GM18519 (cell line): Measurements from ENCODE around the gene WNK4.

ENCODE experiments used
- ATAC-seq: cut with Tn5 transposase; IDR thresholded peaks from one replicate; pipeline ENCODE4 v1.9.1; 2021; ENCODE audit warnings: mild to moderate bottlenecking, moderate library complexity; ENCODE audit not compliant: unreplicated experiment, low FRiP score

The WNK4 gene

DNA sequence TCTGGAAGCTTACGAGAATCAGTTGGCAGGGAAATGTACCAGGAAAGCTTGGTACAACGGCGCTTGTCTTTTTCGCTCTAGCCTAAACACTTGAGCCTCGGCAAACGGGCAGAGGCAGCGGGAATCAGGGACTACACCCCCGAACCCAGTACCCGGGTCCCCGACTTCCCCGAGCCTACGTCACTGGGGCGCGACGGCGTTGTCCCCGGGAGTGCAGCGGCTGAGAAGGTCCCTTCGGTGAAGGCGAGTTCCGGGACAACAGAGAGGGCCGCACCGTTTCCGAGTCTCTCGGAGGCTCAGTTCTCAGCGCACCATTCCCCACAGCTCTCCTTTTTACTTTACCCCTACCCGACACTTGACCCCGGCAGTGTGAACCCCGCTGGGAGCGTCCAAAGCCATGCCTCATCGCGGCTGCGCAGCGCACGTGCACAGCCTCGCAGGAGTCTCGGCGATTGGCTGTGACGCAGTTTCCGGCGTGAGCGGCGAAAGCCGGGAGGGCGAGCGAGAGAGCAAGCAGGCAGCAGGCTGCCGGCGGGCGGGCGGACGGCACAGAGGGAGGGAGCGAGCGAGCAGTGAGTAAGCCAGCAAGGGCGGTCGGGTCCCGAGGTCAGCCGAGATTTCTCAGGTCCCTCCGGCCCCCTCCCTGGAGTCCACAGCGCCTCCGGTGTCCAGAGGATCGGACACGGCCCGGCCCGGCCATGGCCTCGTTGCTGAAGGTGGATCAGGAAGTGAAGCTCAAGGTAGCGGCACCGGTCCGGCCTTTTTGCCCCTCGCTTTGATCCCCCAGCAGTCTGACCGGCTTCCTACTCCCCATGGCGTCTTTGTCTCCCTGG, 52.7 kb downstream of the WNK4 start, which contains the start of gene PSME3:
Gene PSME3, plus strand, starts transcription at position 464 of the 833 bp plus-strand sequence. Its CDS starts 235 bp downstream, at position 699.
- ATAC-seq = peak; percentile 76

DNA sequence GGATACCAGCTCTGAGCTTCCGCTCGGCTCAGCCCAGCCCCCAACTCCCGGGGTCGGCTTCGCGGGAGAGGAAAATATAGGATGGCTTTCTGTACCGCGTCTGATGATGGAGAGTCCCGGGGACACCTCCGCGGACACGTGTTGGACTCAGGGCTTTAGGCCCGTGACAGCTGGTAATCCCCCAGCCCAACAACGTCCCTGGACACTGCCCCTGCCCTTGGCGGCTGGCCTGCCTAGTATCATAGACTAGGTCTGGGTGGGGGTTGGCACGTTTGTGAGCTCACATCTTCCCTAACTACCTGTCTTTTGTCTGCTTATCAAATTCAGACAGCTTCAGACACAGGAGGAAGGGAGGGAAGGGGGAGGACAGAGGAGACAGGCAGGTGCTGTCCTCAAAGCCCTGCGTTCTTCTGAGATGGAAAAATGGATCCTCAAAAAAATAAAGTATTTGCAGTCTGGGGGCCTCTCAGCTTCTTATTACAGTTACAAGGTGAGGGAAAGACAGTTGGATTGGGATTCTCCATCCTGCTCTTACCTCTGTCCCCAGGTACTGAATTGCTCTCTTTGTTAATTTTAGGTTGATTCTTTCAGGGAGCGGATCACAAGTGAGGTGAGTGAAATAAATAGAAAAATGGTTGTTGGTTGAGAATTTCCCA, 53.5 kb downstream of the WNK4 start:
- ATAC-seq = no peak

DNA sequence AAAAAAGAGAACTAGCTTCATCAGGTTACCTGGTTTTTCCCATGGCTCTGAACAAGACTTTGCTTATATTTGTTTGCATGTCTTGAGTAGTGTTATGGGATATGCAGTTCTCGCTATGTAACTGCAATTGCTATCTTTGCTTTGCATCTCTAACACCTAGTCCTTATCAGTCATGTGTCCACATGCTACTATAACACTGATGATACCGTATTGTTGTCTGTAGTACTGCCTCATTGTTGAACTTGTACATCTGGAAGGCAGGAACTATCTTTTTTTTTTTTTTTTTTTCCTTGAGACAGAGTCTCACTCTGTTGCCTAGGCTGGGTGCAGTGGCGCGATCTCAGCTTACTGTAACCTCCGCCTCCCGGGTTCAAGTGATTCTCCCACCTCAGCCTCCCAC, 55.3 kb downstream of the WNK4 start:
- ATAC-seq = no peak

DNA sequence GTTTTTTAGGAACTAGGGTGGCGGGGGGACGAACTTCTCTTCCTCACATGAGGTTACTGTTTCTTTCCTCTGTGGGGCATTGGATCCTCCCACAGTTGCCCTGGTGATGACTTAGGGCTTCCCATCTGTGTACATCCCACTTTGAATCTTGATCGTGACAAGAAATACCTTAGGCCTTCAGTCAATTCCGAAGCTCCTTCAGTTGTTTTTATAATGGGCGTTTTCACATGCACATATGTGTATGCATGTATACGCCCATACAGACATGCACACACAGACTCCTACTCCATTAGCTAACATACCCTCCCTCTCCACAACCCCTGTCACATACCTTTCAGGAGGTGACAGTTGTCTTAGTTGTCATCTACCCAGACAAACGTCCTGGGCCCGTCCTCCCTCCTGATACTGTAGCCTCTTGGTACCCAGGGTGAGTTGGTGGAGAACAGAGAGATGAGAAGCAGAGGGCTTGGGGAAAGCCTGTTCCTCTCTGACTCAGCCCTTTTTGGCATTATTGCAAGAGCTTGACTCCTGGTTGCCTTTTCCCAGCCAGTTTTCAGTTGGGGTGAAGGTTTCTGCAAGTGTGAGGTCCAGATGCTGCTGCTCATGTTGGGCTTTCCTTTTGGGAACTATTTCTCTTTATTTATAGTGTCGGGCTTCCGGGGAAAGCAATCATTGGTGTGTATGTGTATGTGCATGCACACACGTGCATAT, 61.7 kb downstream of the WNK4 start:
- ATAC-seq = no peak

DNA sequence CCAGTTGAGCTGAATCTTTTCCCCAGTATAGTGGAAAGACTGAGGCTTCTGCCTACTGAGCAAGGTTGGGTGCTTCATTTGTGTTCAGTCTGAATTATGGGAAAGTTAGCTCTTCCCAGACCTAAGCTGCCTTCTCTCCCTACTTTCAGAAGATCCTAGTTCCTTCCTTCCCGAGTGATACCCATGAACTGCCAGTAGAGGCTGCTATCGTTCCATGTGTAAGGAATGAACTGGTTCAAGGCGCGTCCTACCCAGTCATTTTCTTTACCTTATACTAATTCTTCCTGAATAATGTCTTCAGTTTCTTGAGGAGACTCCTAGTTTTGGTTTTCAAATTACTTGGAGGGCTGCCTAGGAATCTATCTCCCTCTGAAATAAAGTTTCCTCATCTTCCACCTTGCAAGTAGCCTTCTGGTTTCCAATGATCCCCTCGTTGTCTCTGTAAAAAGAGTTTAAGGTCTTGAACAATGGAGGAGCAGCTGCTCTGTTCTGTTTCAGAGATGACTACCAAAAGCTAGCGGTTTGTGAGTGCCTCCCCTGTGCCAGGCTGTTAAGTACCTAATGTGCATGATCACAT, 63.0 kb downstream of the WNK4 start:
- ATAC-seq = no peak

DNA sequence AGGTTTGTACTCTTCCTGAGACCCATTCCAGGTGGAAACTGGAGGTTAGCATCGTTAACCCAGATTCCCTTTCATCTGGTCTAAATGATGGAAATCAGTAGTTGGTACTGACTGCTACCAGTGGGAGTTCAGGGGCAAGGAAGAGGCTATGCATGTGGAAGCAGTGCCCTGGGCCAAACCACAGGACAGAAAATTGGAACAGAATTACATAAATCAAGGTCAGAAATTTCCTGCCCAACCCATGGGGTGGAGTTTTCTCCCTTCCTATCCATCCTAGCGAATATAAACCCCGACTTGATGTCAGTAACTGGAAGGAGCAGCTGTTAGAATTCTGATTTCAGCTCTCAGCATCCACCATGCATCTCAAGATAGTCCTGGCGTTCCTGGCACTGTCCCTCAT, 63.9 kb downstream of the WNK4 start, which contains the start of gene AOC2:
Gene AOC2, plus strand, starts transcription at position 310 of the 400 bp plus-strand sequence. Its CDS starts 47 bp downstream, at position 357.
- ATAC-seq = no peak

DNA sequence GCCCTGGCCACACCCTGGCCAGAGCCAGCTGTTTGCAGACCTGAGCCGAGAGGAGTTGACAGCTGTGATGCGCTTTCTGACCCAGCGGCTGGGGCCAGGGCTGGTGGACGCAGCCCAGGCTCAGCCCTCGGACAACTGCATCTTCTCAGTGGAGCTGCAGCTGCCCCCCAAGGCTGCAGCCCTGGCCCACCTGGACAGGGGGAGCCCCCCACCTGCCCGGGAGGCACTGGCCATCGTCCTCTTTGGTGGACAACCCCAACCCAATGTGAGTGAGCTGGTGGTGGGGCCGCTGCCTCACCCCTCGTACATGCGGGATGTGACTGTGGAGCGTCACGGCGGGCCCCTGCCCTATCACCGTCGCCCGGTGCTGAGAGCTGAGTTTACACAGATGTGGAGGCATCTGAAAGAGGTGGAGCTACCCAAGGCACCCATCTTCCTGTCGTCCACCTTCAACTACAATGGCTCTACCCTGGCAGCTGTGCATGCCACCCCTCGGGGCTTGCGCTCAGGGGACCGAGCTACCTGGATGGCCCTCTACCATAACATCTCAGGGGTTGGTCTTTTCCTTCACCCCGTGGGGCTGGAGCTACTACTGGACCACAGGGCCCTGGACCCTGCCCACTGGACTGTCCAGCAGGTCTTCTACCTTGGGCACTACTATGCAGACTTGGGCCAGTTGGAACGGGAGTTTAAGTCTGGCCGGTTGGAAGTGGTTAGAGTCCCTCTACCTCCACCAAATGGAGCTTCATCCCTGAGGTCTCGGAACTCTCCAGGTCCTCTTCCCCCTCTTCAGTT, 64.5 kb downstream of the WNK4 start:
- ATAC-seq = no peak

DNA sequence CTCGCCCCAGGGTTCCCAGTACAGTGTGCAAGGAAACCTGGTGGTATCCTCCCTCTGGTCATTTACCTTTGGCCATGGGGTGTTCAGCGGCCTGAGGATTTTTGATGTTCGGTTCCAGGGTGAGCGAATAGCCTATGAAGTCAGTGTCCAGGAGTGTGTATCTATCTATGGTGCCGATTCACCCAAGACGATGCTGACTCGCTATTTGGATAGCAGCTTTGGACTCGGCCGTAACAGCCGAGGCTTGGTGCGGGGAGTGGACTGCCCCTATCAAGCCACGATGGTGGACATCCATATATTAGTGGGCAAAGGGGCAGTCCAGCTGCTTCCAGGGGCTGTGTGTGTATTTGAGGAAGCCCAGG, 65.1 kb downstream of the WNK4 start:
- no peak for ATAC-seq

DNA sequence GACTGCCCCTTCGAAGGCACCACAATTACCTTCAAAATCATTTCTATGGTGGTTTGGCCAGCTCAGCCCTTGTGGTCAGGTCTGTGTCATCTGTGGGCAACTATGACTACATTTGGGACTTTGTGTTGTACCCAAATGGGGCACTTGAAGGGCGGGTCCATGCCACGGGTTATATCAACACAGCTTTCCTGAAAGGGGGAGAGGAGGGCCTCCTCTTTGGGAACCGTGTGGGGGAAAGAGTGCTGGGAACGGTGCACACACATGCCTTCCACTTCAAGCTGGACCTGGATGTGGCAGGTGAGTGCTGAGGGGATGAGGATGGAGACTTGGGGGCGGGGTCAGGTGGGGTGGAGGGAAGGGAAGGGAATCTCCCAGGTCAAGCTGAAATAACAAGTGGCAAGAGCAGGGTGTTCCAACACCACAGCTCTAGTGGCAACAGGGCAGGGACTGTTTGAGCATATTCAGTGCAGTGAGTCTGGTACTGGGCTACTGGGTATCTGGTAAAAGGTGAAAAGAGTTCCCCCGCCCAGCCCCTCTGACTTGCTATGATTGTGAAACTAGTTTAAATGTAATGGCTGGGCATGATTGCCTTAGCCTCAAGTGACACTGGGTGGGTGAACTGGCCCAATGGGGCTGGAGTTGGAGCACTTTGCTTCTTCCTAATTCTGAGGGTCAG, 65.6 kb downstream of the WNK4 start:
- ATAC-seq = no peak
